Nucleus accumbens (tissue), 56 donors: ENCODE measurements around the gene RAB37.
A peak's percentile ranks its signal among the peaks of the same experiment; 100 is the strongest.

Source experiments
- DNase-seq, 56 donors: peaks; one replicate each; lab custom pipeline; 2025; lab: John Stamatoyannopoulos, UW

RAB37 gene, protein sequence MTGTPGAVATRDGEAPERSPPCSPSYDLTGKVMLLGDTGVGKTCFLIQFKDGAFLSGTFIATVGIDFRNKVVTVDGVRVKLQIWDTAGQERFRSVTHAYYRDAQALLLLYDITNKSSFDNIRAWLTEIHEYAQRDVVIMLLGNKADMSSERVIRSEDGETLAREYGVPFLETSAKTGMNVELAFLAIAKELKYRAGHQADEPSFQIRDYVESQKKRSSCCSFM

DNA sequence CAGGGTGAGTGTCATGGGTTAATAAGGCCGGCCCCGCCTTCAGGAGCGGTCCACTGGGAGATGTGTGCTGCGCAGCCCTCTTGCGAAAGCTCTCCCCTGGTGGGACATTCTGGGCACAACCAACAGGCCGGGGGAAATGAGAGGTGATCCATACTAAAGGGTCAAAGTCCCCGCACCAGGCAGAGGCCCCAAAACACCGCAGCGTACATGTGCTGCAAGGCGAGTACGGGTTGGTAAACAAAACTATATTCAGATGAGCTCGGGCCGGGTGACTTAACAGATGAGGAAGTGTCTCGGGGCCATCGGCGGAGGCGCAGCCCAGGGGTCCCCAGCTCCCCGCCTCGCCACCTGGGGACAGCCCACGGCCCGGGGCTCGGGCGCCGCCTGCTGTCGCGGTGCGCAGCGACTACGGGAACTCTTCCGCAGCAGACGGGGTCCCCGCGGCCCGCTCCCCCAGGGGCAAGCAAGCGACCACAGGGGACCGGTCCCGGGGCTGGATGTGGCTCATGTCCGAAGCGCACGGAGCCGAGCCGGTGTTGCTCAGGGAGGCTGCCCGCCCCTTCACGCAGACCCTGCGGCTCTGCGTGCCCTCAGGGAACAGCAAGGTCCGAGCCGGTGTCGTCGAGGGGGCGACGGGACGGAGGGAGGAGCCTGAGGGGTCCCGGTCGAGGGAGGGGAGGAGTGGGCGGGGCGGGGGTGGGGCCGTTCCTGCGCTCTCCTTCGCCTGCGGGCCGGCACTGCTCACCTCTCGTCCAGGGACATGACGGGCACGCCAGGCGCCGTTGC is at the start of gene RAB37:
Gene RAB37, plus strand, starts transcription at position 744 of the 786 bp plus-strand sequence. Its CDS starts 17 bp downstream, at position 761.
- peak in 1 of 56 donors; percentile 8 for DNase-seq

DNA sequence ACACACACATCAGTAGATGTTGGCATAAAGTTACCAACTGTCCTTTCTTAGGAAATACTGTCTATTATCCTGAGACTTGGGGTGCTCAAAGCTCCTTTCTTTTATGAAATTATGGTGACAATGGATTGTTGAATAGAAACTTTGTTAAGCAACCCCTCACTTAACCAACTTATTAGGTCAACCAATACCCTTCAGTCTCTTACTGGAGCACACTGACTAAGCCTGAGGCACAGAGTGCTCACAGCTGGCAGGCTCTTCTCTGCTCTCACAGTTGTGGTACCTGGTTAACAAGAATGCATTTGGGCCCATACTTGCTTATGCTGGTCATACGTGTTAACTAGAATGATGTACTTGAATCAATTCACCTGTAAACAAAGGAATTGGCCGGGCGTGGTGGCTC is 49.2 kb upstream of the RAB37 start:
- DNase-seq, result no peak

DNA sequence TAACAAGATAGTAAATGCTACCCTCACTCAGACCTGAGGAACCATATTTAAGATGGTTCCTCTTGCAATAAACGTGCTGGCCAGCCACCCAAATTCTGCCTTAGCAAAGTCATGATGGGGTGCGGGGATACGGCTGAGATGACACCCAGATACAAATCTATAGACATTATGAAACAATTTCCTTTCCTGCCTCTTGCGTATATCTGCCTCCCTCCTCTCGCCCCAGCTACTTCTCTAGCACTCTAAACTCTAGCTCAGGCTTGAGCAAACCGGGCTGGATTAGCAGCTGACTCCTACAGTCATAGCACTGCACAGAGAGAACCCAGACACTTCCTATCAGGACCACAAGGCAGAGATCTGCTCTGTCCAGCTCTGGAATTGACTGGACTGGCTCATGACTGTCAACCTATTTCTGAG is 46.6 kb upstream of the RAB37 start:
- no peak for DNase-seq

DNA sequence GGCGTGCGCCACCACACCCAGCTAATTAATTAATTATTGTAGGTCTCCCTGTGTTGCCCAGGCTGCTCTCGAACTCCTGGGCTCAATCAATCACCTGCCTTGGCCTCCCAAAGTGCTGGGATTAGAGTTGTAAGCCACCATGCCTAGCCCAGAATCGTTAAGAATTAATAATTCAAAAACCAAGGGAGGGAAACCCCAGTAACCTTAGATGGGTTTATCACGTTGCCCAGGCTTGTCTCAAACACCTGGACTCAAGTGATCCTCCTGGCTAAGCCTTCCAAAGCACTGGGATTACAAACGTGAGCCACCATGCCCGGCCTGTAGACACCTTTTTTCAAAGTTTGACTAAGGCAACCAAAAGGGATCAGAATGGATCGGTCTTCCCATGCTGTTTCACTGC is 45.9 kb upstream of the RAB37 start:
- no peak for DNase-seq

- DNase-seq, result no peak
Observed at GRCh38 chr17:74694081-74694480, 43.0 kb upstream of the RAB37 start.

GRCh38 chr17:74695629-74696028 is 41.4 kb upstream of the RAB37 start:
- DNase-seq, result no peak

DNA sequence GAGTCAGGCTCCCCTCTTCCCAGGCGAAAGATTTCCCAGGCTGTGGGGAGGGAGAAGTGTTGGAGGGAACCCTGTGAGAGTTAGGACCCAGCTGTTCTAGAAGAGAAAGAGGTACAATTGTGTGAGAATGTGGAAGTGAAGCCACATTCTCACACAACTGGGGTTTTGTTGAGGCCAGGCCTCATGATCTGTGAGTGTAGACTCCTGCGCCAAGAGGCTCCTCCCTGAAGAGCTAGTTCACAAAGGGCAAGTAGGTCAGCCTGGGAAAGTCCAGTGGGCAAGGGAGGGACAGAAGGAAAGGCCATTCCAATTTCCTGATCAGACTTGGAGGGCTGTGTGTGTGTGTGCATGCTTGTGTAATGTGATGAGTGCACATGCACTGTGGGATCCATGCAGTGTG is 39.5 kb upstream of the RAB37 start:
- DNase-seq, result no peak

- DNase-seq, result no peak
Observed at GRCh38 chr17:74698069-74698468, 39.0 kb upstream of the RAB37 start.

- no peak for DNase-seq
Observed at GRCh38 chr17:74699236-74699635, 37.8 kb upstream of the RAB37 start.

DNA sequence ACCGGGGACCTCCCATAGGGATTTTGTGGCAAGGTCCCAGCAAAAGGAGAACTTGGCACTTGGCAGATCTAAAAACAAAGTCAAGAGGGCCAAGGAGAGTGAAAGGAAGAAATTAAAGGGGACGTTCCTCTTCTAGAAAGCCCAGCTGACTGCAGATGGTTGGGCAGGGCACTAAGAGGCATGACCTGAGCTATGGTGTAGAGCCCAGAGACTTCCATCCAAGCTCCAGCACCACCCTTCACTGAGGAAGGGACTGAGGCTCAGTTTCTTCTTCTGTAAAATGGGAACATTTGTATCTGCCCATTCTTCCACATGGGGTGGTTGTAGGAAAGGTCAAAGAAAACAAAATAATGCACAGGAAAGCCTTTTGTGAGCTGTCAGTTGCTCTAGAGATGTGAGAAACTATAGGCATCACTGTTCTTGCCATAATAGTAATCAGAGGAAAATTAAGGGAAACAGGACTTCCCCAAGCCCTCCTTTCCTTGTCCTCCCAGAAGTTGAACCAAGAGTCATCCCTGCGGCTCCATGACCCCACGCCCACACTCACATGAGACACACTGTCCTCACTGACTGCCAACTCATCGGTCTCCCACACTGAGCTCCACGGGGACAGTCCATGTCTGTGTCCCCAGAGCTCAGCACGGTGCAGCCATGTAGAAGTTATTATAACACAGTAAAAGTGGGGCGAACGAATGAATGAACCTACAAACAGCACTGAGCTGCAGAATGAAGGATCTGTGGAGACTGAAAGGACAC is 34.8 kb upstream of the RAB37 start:
- no peak for DNase-seq

DNA sequence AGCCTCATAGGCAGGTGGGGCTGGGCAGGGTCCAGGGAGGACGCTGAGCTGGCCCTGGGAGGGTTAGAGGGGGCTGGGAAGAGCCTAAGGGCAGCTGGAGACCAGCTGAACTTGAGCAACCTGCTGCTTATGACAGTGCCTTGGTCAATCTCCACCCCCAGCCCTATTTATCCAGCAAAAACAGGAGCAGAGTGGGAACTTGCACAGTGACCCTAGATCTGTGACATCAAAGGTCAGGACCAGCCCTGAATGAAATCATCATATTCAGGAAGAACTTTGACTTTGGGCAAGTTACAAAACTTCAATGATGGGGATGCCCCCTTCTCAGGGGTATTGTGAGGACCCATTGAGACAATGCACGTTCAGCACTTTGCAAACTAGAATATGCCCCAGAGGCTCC is 33.7 kb upstream of the RAB37 start:
- no peak for DNase-seq

DNA sequence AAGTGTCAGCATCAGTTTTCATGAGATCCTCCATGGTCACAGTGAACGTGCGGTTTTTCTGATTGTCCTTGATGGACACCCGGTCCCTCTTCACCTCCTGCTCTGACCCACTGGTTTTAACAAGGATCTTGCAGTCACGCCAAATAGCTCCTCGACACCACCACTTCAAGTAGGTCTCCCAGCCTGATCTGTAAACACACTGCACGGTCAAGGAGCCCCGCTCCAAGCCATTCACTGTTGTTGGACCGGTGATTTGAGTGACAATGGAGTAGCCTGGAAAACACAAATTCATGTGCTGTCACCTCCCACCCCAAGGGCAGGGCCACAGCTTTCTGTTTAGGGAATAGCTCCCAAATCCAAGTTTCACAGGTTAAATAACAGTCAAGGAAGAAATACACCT is 32.5 kb upstream of the RAB37 start:
- no peak for DNase-seq

DNA sequence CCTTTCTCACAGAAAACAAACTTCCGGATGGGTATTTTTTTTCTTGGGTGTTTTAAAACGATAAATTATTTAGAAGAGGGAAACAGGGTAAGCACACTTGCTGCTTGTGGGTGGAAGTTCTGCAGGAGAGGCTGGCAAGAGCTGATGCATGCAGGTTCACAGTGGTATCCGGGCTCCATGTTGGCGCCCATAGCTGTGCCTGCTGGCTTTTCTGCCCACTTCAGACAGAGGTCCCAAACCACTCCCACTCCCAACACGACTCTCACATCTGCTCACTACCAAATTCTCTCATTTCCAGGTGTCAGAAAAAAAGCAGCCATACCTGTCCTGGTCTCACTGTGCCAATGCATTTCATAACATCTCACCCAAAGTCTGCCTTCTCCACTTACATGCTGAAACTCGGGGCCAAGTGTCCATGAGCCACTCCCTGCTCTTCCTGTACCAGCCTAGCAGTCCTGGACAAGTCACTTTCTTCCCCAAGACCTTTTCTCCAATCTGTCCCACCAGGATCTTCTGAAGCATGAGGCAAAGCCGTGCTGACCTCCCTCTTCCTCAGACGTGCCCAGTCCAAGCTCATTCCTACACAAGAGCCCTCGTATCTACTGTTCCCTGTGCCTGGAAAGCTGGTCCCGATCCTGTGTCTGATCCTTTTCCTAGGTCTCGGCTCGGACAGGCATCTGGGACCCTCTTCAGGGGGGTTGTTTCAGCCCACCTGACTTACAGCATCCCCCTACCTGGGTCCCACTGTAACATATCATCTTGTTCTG is 25.8 kb upstream of the RAB37 start:
- DNase-seq, result no peak

- no peak for DNase-seq
Observed at GRCh38 chr17:74712301-74712700, 24.8 kb upstream of the RAB37 start.

- DNase-seq, result peak in 2 of 56 donors; percentile 22 to 26
Observed at GRCh38 chr17:74712756-74713155, 24.3 kb upstream of the RAB37 start, which contains the start of gene CD300LF. Gene CD300LF (minus strand): TSS chr17:74712923. CDS start chr17:74712866, 57 bp downstream.

- no peak for DNase-seq
Observed at GRCh38 chr17:74713171-74713755, 23.8 kb upstream of the RAB37 start.

GRCh38 chr17:74715144-74715543 is 21.9 kb upstream of the RAB37 start:
- DNase-seq, result no peak

- no peak for DNase-seq
Observed at GRCh38 chr17:74720506-74720905, 16.6 kb upstream of the RAB37 start.

DNA sequence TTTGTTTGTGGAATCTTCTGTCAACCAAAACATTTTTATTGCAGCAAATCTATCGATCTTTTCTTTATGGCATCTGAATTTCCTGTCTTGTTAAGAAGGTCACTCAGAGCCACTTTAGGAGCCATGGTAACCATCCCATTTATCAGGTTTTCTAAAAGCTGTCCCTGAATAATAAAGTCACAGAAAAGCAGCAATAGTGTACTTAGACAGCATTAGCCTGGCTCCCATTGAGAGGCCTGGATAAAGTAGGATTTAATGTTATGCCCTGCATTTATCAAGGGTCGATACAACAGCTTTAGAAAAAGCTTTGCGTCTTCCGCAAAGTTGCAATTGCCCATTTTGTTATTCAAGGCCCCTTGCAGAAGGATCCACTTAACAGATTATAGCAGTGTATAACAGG is 14.3 kb upstream of the RAB37 start:
- no peak for DNase-seq

- no peak for DNase-seq
Observed at GRCh38 chr17:74723891-74724290, 13.2 kb upstream of the RAB37 start.
